Rectal smooth muscle tissue (tissue), 1 donor: ENCODE measurements around the gene PHLDA3.

Experiments
- H3K27ac ChIP-seq: one replicate; pipeline ENCODE4 v1.7.0; 2013; ENCODE audit warnings: low read depth, low read length, inconsistent platforms
- H3K27me3 ChIP-seq: one replicate; pipeline ENCODE4 v1.7.0; 2013; ENCODE audit warnings: low read length; ENCODE audit not compliant: control insufficient read depth, insufficient read depth
- H3K36me3 ChIP-seq: one replicate; pipeline ENCODE4 v1.7.0; 2013; ENCODE audit warnings: low read length; ENCODE audit not compliant: control insufficient read depth, insufficient read depth
- H3K4me1 ChIP-seq: one replicate; pipeline ENCODE4 v1.7.0; 2013; ENCODE audit warnings: low read length; ENCODE audit not compliant: control insufficient read depth, insufficient read depth
- H3K4me3 ChIP-seq: one replicate; pipeline ENCODE4 v1.7.0; 2013; ENCODE audit warnings: low read length
- H3K9ac ChIP-seq: one replicate; pipeline ENCODE4 v1.7.0; 2013; ENCODE audit warnings: low read length

The PHLDA3 gene

DNA sequence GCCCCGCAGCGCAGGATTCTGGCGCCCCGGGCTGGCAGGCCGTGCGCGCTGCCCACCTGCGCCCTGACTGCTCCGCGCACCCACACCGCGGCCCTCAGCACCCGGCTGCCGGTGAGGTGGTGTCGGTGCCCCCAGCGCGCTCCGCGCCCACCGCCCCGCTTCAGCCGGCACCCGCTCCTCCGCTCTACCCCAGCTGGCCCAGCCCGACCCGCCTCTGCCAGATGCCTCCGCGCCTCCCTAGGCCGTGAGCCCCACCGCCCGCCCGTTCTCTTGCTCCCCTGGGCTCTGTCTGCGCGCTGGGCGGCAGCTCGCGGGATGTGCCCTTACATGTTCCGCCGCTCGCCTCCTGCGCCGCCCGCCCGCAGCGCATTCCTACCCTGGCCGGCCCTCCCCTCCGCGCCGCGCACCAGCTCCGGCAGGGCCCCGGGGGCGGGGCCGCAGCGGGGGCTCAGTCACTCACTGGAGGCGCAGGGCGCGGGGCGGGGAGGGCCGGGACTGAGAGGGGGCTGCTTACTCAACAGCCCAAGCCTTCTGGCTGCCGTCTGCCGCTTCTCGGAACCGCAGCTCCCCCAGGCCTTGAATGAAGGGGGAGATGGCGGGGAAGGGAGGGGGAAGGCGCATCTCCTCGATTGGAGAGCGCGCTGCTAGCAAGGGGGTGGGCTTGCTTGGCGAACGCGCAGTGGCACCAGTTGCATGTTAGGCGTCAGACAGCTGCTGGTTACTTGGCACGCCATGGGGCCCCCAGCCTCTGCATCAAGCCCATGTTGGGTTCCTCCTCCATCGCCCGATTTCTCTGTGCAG is at the start of gene PHLDA3:
PHLDA3 (minus strand) TSS at position 345 of the 801 bp plus-strand sequence. CDS start 402 bp downstream, outside the sequence.
- no peaks in the 10 kb centered on the region for H3K27me3 ChIP-seq
- peaks cover 20% of the 10 kb centered on the region for H3K4me1 ChIP-seq
- peak within 1 kb of the TSS; percentile 98 for H3K27ac ChIP-seq
- H3K9ac ChIP-seq: peak within 1 kb of the TSS; percentile 87
- H3K36me3 ChIP-seq: peaks cover 7% of the 10 kb centered on the region
- peak within 1 kb of the TSS; percentile 60 for H3K4me3 ChIP-seq

DNA sequence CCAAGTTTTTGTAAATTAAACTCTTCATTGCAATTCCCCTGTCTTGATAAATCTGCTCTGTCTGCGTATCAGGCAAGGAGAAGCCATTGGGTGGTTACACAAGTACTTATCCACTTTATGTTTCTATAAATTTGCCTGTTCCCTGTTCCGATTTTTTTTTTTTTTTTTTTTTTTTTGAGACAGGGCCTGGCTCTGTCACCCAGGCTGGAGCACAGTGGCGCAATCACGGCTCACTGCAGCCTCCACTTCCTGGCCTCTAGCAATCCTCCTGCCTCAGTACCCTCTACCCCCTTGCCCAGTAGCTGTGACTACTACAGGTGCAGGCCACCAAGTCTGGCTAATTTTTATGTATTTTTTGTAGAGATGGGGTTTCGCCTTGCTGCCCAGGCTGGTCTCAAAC is 49.1 kb upstream of the PHLDA3 start:
- H3K4me1 ChIP-seq: no peaks in the 10 kb centered on the region
- H3K27ac ChIP-seq: no peak overlapping the region
- H3K4me3 ChIP-seq: no peak overlapping the region
- H3K36me3 ChIP-seq: no peaks in the 10 kb centered on the region
- no peak overlapping the region for H3K9ac ChIP-seq
- no peaks in the 10 kb centered on the region for H3K27me3 ChIP-seq

DNA sequence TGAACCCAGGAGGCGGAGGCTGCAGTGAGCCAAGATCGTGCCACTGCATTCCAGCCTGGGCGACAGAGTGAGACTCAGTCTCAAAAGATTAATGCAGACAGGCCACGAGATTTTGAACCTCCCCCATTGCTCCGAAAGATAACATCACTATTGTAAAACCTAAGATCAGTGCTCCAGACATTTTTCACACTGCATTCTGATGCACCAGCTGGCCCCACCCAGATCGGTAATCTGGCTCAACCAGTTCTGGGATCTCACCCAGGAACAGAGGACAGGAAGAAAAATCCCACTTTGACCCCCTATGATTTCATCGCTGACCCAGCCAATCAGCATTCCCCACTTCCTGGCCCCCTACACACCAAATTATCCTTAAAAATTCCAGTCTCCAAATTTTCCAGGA is 48.6 kb upstream of the PHLDA3 start:
- no peaks in the 10 kb centered on the region for H3K36me3 ChIP-seq
- H3K4me3 ChIP-seq: no peak overlapping the region
- no peak overlapping the region for H3K9ac ChIP-seq
- no peak overlapping the region for H3K27ac ChIP-seq
- H3K27me3 ChIP-seq: no peaks in the 10 kb centered on the region
- H3K4me1 ChIP-seq: peaks cover 3% of the 10 kb centered on the region

DNA sequence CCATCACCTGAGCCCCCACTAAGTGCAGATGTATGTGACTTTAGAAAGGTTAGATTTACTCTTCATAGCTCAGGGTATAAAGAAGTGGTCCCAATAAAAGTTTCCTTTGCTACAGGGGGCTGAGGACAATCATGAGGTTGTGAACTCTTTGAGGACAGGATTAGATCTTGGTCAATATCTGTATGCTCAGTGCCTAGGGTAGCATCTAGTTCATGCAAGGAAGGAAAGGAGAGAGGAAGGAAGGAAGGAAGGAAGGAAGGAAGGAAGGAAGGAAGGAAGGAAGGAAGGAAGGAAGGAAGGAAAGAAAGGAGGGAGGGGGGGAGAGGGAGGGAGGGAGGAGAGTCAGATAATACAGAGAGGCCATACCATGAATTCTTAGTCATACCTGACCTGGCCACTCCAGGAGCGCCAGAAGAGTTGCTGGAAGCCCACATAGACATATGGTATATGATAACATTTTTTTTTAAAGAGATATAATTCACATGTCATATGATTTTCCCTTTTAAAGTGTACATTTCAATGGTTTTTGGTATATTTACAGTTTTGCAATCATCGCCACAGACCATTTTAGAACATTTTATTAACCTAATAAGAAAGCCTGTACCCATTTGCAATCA is 47.6 kb upstream of the PHLDA3 start:
- Histone ChIP-seq H3K9ac (no peak overlapping the region), H3K4me3 (no peak overlapping the region), H3K27me3 (no peaks in the 10 kb centered on the region), H3K4me1 (peaks cover 13% of the 10 kb centered on the region), H3K27ac (no peak overlapping the region), H3K36me3 (no peaks in the 10 kb centered on the region)

DNA sequence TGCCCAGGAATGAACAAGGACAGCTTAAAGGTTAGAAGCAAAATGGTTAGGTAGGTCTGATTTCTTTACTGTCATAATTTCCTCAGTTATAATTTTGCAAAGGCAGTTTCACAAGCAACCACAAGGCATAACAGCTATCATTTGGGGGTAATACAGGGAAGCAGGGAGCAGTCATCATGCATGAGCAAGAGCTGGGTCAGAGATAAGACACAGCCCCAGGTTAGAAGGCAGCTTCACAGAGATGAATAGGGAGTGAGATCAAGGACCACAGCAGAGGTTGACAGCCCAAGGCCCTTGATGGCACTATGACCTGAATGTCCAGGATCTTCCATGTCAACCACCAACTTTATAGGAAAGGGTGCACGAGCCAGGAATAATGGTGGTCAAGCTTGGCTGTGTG is 46.9 kb upstream of the PHLDA3 start:
- Histone ChIP-seq H3K27me3 (no peaks in the 10 kb centered on the region), H3K4me1 (peaks cover 15% of the 10 kb centered on the region), H3K27ac (no peak overlapping the region), H3K4me3 (no peak overlapping the region), H3K9ac (no peak overlapping the region), H3K36me3 (no peaks in the 10 kb centered on the region)

DNA sequence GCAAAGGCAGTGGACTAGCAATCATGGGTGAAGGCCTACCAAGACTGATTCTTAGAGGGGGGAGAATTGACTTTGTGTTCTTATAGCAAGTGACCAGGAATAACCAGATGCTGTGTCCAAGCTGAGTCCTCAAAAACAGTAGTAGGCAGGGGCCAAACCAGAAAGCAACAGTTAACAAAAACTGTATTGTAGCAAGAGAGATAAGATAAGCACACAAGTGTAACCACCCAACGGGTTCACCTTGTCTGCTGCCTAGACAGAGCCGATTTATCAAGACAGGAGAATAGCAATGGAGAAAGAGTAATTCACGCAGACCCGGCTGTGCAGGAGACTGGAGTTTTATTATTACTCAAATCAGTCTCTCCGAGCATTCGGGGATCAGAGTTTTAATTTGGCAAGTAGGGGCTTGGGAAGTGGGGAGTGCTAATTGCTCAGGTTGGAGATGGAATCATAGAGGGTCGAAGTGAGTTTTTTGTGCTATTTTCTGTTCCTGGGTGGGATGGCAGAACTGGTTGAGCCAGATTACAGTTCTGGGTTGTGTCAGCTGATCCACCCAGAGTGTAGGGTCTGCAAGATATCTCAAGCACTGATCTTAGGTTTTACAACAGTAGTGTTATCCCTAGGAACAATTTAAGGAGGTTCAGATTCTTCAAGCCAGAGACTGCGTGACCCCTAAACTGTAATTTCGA is 46.2 kb upstream of the PHLDA3 start:
- no peak overlapping the region for H3K4me3 ChIP-seq
- no peak overlapping the region for H3K9ac ChIP-seq
- H3K27ac ChIP-seq: no peak overlapping the region
- peaks cover 15% of the 10 kb centered on the region for H3K4me1 ChIP-seq
- no peaks in the 10 kb centered on the region for H3K27me3 ChIP-seq
- no peaks in the 10 kb centered on the region for H3K36me3 ChIP-seq

DNA sequence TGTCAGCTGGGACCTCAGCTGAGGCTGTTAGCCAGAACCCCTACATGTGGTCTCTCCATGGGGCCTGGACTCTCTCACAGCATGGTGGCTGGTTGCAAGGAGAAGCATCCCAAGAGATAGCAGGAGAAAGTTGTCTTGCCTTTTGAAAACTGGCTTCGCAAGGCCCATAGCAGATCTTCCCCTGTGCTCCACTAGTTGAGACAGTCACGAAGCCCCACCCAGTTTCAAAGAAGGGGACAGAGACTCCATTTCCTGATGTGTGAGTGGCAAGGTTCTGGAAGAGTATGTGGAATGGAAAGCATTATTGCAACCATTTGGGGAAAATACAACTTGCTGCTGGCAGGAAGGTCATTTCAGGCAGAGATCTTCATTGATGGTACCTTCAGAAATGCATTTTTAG is 45.5 kb upstream of the PHLDA3 start:
- no peaks in the 10 kb centered on the region for H3K36me3 ChIP-seq
- H3K27ac ChIP-seq: no peak overlapping the region
- H3K4me3 ChIP-seq: no peak overlapping the region
- H3K9ac ChIP-seq: no peak overlapping the region
- H3K27me3 ChIP-seq: no peaks in the 10 kb centered on the region
- peaks cover 15% of the 10 kb centered on the region for H3K4me1 ChIP-seq

DNA sequence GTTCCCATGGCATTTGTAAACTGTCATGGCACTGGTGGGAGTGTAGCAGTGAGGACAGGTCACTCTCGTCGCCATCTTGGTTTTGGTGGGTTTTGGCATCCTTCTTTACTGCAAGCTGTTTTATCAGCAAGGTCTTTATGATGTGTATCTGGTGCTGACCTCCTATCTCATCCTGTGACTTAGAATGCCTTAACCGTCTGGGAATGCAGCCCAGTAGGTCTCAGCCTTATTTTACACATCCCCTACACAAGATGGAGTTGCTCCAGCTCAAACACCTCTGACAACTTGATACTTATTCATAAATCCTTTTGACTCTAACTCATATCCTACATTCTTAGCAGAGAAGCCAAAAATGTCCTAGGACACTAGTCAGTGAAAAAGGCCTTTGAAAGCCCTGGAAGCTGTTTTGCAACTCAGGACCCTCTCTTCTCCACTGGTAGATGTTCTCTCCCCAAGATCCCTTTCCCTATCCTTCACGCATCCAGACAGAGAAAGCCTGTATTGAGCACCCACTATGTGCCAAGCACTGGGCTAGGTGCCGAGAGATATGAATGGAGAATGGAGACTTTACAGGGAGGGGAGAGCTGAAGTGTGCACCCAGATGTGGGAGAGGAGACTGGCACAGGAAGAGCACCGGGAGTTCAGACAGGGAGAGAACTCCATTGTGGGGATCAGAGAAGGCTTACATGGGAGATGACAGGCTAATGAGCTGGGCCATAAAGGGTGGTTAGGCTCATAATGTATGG is 44.7 kb upstream of the PHLDA3 start:
- no peak overlapping the region for H3K4me3 ChIP-seq
- H3K36me3 ChIP-seq: no peaks in the 10 kb centered on the region
- no peak overlapping the region for H3K9ac ChIP-seq
- H3K27me3 ChIP-seq: no peaks in the 10 kb centered on the region
- H3K27ac ChIP-seq: no peak overlapping the region
- H3K4me1 ChIP-seq: peaks cover 15% of the 10 kb centered on the region

DNA sequence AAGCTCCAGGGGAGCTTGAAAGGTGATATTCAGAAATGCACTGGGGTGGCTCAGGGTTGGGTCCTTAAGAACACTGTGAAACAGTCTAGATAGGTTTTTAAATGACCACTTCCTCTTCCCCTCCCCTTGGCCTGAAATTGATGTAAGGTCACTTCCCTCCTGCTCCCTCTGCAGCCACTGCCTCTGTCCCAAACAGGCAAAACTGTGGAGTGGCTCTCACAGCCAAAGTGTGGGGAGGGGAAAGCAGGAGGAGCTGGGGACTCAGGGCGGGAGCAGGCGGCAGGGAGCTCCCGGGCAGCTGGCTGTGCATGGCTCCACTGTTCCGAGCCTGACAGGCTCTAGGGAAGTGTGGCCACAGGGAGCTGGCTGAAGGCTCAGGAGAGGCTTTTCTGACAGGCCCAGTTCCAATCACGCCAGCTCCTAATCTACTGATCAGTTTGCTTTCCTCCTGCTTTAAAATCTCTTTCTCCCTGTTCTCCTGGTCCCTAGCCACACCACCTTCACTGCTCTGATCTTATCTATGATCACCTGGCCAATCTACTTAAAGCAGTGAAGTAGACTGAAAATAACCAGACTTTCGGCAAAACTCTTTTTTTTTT is 43.1 kb upstream of the PHLDA3 start:
- H3K36me3 ChIP-seq: no peaks in the 10 kb centered on the region
- H3K4me3 ChIP-seq: no peak overlapping the region
- H3K9ac ChIP-seq: no peak overlapping the region
- peaks cover 24% of the 10 kb centered on the region for H3K4me1 ChIP-seq
- no peaks in the 10 kb centered on the region for H3K27me3 ChIP-seq
- peak overlapping the region; percentile 76 for H3K27ac ChIP-seq

DNA sequence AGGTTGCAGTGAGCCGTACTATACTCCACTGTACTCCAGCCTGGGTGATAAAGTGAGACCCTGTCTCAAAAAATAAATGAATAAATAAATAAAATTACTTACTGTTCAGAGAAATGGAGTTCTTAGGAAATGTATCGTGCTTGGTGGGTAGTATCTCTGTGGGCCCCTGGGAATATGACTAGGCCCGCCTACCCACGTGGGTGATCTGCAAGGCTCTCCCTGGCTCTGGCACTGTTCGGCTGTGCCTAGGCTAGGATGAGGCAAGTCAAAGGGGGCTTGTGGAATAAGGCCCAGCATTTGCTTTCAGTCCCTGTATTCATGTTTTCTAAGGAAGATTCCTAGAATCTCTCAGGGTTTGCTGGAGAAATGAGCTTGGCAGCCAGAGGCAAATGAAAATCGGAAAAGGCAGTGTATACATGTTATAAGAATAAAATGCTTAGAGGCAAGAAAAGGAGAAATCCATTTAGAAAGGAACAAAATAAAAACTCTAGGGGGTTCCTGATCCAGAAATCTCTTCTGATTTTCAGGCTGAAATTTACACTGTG is 42.5 kb upstream of the PHLDA3 start:
- H3K36me3 ChIP-seq: no peaks in the 10 kb centered on the region
- H3K4me3 ChIP-seq: no peak overlapping the region
- H3K4me1 ChIP-seq: peaks cover 24% of the 10 kb centered on the region
- no peak overlapping the region for H3K9ac ChIP-seq
- no peaks in the 10 kb centered on the region for H3K27me3 ChIP-seq
- H3K27ac ChIP-seq: peak overlapping the region; percentile 76

DNA sequence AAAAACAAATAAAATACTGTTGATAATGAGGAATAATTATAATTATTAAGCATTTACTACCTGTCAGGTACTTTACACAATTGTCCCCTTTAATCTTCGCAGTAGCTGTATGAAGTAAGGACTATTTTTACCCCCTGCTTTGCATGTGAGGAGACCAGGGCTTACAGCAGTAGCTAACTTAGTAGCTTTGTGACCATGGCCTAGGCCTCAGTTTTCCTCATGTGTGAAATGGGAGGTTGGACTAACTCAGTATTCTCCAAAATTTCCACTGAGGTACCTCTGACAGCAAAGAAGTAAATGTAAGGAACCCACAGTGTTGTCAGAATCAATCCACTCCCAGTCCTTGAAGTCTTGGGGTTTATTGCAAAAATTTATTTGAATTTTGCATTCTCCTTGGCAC is 41.7 kb upstream of the PHLDA3 start:
- Histone ChIP-seq H3K36me3 (peaks cover under 1% of the 10 kb centered on the region), H3K4me3 (no peak overlapping the region), H3K27me3 (no peaks in the 10 kb centered on the region), H3K9ac (no peak overlapping the region), H3K27ac (no peak overlapping the region), H3K4me1 (peaks cover 24% of the 10 kb centered on the region)
